GM19463 (cell line): Measurements from ENCODE around the gene CFL2.

Experiments used
- ATAC-seq: cut with Tn5 transposase; IDR thresholded peaks from one replicate; pipeline ENCODE4 v1.9.1; 2021; ENCODE audit warnings: mild to moderate bottlenecking, moderate library complexity; ENCODE audit not compliant: unreplicated experiment

The CFL2 gene

DNA sequence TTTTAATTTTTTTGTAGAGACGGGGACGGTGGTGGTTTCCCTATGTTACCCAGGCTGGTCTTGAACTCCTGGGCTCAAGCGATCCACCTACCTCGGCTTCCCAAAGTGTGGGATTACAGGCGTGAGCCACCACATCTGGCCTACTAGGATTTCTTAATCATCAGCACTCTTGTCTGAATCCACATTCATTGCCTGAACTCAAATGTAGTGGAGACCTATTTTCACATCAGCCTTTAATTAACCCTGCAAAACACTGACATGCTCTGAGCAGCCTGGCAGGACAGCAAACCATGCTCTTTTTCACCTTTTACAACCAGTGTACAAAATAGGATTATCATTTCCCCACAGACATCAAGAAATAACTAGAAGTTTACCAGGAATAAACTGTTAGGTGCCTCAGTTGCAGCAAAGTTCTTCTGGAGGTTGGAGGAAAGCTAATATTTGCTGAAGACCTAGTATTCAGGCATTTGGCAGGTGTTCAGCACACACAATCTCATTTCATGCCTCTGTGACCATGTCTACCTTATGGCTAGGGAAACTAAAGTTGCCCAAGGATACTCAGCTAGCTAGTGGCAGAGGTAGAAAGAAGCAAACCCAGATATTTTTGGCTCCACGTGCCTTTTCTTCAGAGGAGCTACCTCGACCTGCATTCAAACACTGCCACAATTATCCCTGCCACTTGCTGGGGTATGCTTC lies 37.7 kb downstream of the CFL2 start:
- no peak for ATAC-seq

DNA sequence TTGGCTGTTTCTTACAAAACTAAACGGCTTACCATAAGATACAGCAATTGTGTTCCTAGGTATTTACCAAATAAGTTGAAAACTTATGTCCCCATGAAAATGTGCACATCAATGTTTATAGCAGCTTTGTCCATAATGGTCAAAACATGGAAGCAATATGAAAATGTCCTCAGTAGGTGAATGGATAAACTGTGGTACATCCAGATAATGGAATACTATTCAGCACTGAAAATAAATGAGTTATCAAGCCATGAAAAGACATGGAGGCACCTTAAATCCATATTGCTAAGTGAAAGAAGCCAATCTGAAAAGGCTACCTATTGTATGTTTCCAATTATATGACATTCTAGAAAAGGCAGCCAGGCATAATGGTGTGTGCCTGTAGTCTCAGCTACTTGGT lies 40.7 kb downstream of the CFL2 start:
- ATAC-seq, result no peak

- ATAC-seq, result no peak
These were observed 42.7 kb downstream of the CFL2 start for GRCh38 chr14:34671716-34672115.

DNA sequence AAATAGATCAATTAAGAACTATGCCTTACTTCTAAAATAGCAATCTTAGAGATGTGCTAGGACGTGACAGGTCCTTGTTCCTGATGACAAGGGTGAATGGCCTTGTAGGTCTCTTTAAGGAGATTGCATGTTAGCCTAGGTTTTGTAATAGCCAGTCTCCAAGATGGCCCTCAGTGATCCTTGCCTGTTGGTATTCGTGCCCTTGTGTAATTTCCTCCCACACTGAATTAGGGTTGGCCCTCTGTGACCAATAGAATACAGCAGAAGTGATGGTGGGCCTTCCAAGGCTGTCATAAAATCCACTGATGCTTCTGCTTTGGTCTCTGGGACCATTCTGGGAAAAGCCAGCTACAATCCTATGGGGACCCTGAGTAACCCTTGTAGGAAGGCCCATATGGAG lies 46.3 kb downstream of the CFL2 start:
- ATAC-seq, result no peak

DNA sequence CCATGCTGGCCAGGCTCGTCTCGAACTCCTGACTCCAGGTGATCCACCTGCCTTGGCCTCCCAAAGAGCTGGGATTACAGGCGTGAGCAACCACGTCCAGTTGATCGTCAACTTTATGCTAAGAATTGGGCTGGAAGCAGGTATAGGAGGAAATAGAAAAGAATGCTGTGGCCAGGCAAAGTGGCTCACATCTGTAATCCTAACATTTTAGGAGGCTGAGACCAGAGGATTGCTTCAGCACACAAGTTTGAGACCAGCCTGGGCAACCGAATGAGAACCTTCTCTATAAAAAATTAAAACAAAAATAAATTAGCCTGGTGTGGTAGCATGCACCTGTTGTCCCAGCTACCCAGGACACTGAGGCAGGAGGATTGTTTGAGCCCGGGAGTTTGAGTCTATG lies 47.4 kb downstream of the CFL2 start:
- no peak for ATAC-seq

DNA sequence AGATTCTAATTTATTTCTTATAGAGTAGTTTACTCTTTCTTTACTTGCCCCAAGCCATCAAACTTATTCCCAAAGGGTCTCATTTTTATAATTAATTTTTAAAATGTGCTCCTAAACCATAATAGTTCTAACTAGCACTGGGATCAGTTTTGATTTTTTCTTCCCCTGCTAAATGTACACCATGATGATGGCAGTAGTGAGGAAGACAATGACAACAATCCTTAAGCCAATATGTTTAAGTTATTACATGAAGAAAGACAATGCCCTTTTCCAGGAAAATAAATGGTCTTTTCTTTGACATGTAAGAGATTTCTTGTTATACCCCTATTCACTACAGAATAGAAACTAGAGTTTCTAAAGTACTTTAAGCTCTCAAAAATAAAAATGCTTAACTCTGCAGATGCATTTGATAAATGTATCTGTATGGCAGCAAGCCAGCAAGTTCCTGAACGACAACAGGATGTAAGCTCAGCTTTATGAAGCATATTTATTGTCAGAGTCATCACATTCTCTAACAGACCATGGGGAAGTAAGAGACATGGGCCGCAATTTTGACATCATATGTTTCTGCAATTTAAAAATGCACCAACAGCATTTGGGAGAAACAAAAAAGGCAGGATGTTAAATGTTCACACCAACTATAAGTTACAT lies 48.5 kb downstream of the CFL2 start:
- ATAC-seq, result no peak

DNA sequence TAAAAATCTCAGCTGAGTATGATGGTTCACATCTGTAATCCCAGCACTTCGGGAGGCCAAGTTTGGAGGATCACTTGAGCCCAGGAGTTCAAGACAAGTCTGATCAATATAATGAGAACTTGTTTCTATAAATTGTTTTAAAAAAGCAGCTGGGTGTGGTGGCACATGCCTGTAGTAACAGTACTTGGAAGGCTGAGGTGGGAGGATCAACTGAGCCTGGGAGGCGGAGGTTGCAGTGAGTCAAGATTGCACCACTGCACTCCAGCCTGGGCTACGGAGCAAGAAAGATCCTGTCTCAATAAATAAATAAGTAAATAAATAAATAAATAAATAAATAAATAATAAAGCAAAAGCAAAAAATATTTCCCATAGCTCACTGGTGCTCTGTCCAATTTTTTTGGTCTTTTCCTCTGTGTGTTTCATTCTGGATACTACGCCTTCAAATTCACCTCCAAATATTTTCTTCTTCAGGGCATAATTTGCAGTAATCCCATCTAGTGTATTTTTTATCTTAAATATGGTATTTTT lies 51.8 kb downstream of the CFL2 start:
- ATAC-seq, result no peak

DNA sequence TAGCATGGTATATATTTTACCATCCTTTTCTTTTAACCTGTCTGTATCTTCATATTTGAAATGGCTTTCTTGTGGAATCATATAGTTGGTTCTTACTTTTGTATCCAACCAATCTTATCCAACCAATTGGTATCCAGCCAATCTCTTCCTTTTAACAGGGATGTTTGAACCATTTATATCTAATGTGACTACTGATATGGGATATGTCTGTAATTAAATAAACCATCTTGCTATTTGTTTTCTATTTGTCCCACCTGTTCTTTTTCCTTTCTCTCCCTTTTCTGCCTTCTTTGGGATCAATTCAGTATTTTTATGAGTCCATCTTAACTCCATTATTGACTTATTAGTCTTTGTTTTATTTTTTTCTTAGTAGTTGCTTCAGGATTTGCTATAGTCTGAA lies 53.6 kb downstream of the CFL2 start:
- no peak for ATAC-seq
